NCI-H146 treated with DMSO at 0.1 percent for 48 hours (cell line): Measurements from ENCODE around the gene TMEM200B.
"Not testable (repeated sequence)": the region's sequence is repeated elsewhere in the genome, so short reads cannot be mapped to it uniquely, and the experiment has no call there.

Experiments used
- DNase-seq: peaks from one replicate; lab custom pipeline; 2025; ENCODE audit not compliant: unreplicated experiment; lab: John Stamatoyannopoulos, UW

The TMEM200B gene

DNA sequence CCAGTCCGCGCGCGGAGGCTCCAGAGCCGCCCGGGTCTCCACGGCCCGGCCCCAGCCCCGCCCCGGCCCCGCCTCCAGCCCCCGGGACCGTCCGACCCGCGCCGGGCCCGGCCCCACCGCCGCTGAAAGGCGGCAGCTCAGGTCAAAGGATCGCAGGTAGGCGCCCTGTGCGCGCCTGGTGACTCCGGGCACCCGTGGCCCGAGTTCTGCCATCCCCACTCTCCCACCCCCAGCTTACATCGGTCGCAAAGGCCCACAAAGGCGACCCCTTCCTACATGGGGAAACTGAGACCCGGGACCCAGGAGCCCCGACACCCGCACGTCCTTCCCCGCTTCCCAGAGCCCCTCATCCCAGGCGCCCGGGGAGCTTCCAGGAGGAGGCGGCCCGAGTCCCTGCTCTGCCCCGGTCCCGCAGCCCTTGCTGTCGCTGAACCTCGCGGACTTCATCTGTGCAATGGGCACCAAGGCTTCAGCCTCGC lies at the start of gene TMEM200B:
Gene TMEM200B, minus strand, starts transcription at position 17 of the 479 bp plus-strand sequence. CDS start 2,075 bp downstream, outside the sequence.
- no peak for DNase-seq

DNA sequence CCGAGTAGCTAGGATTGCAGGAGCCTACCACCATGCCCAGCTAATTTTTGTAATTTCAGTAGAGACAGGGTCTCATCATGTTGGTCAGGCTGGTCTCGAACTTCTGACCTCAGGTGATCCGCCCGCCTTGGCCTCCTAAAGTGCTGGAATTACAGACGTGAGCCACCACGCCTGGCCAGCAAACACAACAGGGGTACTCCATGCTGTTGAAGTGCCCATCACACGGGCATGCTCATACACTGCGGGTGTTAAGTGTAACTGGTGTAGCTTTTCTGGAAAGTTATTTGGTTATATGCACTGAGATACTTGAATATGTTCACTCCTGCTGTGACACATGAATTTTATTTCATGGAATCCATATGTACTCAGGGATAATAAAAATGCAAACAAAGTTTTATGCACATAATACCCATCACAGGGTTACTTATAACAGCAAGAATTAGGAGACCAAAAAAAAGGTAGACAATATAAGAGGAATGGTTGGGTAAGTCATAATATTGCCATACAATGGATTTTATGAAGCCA lies 48.8 kb upstream of the TMEM200B start:
- DNase-seq, result no peak

DNA sequence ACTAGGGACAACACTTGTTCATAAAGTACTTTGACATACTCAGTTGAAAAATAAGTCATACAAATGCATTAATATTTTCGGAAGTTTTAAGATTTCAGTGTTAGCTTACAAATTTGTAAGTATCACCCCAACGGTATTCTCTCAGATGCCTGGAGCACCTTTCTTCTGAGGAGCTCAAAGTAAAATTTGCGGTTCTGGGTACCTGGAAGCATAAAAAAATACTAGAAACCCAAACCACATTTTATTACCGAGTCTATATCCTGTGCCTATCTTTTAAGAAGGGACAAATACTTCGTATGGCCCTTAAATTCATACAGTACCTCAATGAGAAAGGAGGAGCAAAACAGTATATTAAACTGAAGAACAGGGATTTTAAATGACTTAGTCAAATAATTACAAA lies 47.8 kb upstream of the TMEM200B start:
- no peak for DNase-seq

DNA sequence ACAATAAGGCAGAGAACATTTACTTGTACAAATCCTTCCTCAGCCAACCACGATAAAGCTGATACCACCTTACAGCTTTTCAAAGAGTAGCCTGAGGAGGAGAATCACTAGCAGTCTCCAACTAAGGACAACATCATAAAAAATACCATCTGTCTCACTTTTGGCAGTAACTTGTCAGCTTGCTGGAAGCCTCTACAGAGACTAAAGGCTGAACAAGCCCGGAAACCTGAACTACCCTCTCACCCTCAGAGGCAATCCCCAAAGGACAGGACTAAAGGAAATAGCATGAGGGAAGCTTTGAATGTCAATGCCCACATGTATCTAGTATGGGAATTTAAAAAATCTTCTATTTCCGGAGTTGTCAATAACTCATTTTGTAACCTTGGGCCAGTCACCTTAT lies 47.4 kb upstream of the TMEM200B start:
- DNase-seq, result no peak

DNA sequence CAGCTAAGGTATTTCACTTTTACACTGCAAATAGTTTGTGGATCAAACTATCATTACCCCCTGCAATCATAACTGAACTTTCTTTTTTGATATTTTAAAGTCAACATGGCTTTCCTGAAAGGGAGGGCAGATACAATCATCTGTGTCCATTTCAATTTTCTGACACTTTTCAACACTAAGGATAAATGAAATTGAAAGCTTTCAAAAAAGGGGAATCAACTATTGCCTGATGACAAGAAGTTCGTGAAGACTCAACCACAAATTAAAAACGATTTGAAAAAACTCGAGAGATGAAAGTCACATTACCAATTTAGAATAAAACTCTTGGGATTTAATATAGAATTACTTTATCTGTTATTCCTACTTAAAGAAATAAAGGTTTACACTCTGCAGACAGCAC lies 46.3 kb upstream of the TMEM200B start:
- no peak for DNase-seq

DNA sequence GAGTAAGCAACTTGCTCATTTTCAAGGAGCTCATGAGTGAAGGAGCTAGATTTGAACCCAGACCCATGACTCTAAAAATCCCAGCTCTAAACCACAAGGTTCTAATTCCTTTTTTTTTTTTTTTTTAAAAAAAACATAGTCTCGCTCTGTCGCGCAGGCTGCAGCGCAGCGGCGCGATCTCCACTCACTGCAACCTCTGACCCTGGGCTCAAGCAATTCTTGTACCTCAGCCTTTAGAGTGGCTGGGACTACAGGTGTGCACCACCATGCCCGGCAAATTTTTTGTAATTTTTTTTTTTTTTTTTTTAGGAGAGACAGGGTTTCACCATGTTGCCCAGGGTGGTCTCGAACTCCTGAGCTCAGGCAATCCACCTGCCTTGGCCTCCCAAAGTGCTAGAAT lies 44.2 kb upstream of the TMEM200B start:
- DNase-seq, result no peak

DNA sequence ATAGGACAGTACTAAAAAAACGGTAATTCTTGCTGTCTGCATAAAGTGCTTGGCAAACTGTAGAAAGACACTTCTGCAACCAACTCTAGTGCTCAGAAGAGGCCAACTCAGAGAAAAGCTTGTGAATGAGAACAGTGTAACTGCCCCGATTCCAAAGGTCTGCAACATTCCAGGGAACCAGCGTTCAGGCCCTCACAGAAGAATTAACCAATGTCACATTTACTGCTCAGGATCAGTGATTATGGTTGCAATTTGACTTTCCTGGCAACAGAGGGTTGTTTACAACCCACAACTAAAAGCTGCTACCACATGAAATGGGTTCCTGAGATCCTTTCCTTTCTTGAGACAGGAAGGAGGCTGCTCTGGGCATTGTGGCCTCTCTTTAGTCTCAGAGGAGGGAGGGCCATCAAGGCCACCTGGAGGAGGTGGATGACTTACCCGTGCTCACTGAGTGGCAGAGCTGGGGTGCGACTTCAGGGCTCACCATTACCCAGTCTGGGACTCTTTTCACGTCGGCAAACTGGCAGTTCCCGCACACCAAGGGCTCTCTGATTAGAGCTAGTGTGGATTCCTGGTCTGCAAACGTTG lies 42.7 kb upstream of the TMEM200B start:
- no peak for DNase-seq

DNA sequence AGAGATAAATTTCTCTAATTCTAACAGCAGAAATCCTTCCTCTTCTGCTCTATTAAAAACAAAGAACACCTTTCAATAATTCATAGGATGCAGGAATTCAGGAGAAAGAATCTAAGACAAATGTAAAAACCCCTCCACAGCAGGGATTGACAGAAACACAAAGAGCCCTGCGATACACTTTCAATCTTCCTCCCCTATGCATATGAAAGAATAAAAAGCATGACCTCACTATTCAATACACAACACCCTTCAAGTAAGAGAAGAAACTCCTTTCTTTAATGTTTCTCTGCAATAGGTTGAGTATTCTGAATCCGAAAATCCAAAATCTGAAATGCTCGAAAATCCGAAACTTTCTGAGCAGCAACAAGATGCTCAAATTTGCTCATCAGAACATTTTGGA lies 40.9 kb upstream of the TMEM200B start:
- no peak for DNase-seq

DNA sequence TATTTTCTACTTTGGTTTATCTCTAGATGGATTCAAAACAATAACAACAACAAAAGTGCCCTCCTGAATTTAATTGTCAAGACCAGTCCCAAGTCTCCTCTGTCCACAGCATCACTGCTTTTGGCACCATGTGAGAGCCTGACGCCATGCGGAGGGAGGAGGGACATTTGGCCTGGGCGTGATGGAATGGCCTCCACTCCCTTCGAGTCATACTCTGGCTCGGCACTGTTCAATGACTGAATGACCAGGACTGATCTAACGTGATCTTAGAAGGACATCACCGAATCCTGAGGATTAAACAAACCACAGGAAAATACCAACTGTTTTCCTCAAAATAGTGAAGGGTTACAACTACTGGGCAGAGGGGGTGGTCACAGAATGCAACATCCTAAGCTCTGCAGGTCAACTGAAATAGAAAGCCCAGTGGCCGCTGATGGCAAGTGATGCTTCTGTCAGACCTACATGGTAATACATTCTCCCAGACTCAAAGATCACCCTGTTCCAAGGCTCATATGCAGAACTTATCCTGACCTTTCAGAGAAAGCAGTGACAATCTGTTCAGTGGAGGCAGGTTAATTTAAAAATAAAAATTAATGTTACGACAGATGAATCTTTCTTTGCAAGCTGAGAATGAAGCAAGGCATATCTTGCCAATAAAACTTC lies 38.9 kb upstream of the TMEM200B start:
- no peak for DNase-seq

DNA sequence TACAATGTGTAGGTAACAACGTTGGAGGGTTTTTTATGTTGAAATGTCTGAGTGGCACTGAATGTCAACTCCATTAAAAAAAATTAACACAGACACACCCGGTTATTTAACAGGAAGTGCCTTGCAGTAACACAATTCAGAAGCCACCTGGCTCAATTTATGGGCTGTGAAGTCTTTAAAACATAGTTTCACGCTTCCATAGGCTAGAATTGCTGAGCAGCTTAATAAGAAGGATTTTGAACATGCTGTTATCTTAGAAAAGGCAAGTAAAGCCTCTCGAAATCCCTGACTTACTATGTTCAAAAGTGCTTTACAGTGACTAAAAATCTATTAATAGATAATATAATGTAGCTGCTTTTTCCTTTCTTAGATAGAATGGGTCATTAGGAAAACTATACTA lies 38.3 kb upstream of the TMEM200B start:
- no peak for DNase-seq

DNA sequence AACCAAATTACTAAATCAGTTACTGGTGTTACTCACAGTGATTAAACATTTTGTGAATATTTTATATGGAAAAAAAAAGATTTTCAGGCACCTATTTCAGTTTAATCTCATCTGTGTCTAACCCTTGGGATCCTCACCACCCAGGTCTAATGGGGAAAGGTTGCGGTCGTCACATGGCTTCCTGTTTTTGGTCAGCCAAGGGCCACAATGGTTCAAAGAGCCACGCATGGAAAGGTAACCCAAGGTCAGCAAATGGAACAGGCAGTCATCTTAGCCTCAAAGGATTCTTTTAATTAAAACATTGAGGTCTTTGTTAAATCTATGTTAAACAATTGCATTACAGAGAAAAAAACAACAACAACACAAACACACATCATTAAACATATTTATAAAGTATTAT lies 36.1 kb upstream of the TMEM200B start:
- DNase-seq, result no peak

DNA sequence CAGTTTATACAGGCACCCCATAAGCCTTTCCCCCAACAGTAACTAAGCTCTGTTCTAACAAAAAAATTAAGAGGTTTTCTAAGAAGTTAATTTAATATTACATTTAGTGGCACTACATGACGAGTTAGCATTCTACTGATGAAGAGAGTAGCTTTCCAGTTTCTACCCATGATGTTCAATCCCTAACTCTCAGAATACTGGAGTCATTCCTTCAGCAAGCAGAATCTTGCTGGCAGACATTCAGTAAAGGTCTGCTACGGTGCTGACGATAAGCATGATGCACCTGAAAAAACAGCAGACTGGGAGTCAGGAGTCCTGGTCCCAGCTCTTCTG lies 33.5 kb upstream of the TMEM200B start:
- no peak for DNase-seq

DNA sequence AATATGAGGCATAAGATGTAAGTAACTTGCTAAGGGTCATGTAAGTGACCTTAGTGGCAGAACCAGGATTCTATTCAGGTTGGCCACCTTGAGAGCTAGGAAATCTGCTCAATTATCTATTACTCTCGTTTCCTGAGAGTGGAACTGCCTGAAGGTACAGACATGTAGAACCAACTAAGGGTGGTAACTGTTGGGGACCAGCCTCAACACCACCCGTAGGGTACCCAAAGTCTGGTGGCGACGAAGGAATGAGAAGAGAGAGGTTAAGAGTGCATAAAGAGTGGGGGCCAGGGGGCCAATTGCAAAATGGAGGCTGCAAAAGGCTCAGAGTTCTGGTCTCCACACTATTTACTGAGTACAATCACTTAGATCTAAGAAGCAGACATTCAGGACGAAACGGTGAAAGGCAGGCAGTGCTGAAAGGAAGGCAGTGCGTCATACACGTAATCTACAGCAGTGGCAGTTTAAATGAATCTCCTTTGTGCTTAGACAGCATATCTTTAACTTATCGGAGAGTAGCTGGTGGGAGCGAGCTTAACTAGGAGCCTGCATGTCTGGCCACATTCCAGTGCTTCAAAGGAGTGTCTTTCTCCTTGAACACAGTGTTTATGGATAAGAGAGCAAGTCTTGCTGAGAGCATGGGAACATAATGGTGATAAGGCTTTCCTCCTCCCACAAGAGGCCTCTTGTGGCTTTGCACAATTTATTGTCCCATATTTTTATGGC lies 33.0 kb upstream of the TMEM200B start:
- DNase-seq, result no peak

DNA sequence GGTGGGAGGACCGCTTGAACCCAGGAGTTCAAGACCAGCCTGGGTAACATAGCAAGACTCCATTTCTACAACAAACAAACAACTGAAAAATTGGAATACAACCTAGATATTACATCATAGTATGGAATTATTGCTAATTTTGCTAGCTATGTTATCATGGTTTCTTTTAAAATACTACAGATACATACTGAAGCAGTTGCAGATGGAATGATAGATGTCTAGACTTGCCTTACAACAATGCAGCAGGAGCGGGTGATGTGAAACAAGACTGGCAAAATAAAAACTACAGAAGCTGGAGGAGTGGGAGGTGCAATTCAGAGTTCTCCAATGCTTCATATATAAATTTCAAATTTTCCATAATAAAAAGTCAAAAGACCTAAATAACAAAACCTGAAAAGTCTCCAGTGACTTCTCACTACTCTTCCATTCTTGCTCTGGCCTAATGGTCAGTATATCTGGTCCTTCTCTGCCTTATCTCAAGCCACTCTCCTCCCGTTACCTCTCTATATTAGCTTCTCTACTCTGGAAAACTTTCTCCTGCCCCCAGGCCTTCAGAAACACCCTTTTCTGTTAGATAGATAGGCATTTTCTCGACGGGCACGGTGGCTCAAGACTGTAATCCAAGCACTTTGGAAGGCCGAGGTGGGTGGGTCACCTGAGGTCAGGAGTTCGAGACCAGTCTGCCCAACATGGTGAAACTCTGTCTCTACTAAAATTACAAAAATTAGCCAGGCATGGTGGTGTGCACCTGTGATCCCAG lies 28.5 kb upstream of the TMEM200B start:
- no peak for DNase-seq

DNA sequence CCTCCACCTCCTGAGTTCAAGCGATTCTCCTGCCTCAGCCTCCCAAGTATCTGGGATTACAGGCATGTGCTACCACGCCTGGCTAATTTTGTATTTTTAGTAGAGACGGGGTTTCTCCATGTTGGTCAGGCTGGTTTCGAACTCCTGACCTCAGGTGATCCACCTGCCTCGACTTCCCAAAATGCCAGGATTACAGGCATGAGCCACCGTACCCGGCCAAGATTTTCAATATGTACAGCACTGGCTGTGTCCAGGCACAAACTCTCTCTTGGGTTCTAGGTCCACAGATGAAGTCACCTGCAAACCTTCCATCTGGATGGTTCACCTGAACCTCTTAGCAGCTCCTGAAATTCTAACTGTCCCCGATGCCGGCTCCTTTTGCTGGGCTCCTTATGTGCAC lies 26.6 kb upstream of the TMEM200B start:
- not testable (repeated sequence) for DNase-seq

DNA sequence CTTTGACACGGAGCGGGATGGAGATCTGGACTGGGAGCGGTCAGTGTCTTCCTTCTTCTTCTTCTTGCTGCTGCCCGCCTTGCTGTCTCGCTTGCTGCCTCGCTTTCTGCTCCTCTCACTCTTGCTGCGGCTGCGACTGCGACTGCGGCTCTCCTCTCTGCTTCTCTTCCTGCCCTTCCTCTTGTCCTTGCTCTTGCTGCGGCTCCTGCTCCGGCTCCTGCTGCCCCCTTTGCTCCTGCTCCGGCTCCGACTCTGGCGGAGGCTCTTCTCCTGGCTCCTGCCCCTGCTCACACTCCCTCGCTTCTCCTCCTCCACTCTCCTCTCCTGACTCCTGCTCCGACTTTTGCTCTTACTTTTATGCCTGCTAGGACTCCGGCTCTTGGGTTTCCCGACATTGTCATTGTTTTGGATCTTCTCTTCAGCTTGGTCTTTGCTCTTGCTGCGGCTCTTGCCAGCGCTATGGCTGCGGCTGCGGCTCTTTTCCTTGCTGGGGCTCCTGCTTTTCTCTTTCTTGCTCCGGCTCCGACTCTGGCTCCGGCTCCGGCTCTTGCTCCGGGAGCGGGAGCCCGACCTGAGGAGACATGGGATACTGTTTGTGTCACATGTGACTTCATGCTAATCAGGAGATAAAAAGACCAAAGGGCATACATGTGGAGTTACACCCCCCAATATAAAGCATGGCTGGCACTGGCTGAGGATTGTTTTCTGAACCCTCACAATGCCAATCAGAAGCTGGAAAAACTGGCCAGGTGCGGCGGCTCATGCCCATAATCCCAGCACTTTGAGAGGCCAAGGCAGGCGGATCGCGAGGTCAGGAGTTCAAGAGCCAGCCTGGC lies 25.2 kb upstream of the TMEM200B start:
- no peak for DNase-seq

DNA sequence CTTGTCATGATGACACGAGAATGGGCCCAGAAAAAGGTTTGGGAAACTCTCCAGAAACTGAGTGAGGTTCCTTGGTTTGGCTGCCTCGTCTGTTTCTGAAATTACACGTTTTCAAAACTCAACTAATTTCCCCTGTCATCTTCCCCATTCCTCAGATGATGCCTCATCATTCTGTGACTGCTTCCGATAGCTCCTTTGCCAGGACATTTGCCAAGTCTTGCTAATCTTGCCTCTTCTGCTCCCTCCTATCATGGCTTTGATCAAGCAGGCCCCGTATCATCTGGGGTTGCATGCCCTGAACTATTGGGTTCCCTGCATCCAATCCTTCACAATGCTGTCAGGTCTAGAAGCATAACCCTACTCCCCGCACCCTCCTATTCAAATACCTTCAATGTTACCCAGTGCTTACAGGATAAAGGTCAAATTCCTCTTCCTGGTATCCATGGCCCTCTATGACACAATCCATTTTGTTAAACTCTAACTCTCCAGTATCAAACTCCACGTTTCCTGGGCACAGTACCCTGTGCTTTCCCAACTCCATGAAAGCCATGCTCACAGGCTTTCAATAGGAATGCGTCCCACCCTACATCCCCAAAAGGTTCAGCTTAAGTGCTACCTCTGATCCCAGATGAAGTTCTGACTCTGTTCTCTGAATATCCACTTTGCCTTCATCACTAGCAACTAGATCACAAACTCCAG lies 22.2 kb upstream of the TMEM200B start:
- no peak for DNase-seq

DNA sequence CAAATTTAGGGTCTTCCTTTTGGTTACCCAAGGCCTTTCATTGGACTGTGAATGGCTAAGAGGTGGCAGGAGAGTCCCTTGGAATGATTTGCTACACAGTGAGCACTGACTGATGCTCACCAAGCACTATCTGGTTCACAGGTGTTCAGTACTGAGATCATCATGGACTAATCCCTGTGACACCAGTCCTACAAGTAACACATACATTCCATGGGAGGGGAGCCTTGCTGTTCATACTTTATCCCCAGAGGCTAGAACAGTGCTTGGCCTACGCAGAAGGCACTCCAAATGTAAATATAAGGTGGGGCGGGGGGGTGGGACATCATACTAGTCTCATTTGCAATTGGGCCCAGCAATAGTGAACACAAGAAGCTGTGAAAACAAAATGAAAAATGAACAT lies 20.5 kb upstream of the TMEM200B start:
- no peak for DNase-seq

DNA sequence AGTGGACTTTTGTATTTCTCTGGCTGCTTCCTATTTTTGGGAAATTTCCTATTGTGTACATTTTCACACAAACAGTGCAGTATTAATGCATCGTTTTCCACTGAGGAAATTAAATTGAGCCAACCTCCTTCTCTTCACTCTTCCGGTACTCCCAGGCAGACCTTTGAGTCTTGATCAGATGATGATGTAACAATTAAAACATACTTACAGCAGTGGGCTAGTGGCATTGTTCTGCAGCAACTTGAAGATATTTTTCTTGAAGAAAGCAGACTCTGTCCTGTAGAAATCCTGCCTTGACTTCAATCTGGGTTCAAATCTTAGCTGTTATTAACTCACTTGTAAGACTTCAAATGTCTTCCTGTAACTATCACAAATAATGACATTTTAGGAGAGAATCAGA lies 19.0 kb upstream of the TMEM200B start:
- DNase-seq, result no peak

DNA sequence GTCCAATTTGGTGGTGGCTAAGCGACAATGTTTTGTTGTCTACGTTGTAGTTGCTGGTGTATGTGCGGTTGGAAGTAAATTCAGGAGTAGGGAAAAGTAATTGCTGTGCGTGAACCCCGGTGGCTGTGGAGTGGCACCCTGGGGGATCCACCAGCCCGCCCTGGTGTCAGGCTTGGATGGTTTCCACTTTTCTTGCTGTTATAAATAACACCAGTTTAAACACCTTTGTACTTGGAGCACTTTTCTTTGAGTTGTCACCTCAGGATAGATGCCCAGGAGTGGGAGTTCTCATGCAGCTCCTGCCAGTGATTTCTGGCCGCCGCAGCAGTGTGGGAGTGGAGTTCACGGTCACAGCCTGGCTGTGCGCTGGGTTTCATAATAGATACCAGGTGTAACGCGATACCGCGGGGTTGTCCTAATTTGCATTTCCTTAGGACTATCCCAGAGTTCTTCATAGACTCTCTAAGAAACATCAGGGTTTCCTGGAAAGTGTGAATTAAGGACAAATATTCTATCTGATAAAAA lies 12.8 kb upstream of the TMEM200B start:
- no peak for DNase-seq
